Stimulated activated CD4-positive, alpha-beta T cell treated with anti-CD3 and anti-CD28 coated beads, TNF-alpha, amount 100 ng/mL, for 4 hours (primary cell): ENCODE results near the gene SMIM24.
"Not testable (repeated sequence)": the region's sequence is repeated elsewhere in the genome, so short reads cannot be mapped to it uniquely, and the experiment has no call there.

ENCODE experiments used
- DNase-seq, 3 experiments: peaks; one replicate each; pipeline ENCODE4 v3.0.0-alpha.2; 2020; ENCODE audit warnings: low read depth in 3 of 3

SMIM24 gene

DNA sequence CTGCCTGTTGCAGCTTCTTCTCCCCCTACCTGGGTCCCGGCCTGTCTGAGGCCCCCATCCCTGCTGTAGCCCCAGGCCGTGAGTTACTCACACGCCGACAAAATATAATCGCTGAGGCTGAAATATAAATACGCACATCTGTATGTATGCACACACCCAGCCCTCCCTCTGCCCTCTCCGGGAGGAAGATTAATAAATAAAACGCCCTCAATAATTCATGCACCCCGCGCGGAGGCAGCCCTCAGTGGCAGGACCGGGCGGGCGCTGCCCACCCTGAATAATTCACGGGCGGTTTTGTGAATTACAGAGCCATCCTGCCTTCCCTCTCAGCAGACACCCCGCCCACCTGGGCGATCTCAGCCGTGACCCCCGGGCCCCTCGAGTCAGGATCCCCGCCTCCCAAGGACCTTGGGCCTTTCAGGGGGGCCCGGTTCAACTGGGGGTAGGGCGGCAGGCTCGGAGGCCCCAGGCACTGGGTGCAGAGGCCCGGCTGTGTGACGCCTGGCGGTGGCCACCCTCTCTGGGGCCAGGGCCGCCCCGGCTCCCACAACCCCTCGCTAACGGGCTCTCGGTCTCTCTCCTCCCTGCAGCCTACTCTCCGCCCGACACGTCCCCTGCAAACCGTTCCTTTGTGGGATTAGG is 24.2 kb downstream of the SMIM24 start:
- DNase-seq, result no peak

DNA sequence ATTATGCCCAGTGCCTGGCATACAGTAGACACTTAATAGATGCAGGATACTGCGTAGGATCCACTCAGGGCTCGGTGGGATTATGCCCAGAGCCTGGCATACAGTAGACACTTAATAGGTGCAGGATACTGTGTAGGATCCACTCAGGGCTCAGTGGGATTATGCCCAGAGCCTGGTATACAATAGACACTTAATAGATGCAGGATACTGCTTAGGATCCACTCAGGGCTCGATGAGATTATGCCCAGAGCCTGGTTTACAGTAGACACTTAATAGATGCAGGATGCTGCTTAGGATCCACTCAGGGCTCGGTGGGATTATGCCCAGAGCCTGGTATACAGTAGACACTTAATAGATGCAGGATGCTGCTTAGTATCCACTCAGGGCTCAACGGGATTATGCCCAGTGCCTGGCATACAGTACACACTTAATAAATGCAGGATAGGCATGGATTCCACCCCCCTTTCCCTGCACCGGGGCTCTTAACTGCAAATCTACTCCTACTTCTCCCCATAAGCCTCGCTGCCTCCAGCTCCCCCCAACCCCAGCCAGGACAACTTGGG is 24.9 kb downstream of the SMIM24 start:
- no peak for DNase-seq

DNA sequence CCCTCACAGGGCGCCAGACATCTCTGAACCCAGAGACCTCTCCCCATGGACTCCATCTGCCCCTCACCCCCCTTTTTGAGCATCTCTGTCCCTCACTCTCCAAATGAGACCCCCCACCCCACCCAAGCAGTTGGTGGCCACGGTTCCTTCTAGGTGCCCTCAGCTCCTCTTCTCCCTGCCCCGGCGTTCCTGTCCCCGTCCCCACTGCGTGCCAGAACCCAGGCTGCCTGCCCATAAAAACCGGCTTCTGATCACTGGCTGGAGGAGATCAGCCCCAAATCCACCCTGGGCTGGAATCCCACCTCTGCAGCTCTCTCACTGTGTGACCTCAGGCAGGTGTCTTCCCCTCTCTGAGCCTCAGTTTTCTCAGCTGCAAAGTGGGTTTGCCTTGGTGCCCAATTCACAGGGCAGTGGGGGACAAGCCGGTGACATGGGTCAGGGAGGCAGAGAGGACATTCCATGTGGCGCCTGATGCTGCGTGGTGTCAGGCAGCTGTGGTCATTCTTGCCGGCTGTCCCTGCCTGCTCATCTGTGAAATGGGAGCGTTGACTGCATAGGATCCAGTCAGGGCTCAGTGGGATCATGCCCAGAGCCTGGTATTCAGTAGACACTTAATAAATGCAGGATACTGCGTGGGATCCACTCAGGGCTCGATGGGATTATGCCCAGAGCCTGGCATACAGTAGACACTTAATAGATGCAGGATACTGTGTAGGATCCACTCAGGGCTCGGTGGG is 25.5 kb downstream of the SMIM24 start:
- no peak for DNase-seq

DNA sequence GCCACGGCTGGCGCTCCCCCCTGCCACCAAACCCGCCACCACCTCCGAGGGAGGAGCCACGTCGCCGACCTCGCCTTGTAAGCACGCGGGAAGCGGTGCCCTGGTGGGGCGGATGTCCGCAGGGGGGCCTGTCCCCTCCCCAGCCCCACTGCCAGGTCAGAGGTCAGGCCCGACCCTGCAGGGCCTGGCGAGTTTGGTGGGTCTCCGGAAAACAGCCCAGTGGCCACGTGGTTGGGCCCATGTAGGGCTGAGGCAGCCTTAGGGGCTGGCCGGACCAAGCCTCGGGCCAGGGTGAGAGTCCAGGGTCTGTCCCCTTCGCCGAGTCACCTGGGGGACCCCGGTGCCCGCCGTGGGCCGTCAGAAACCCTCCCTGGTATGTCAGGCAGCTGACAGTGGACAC is 26.5 kb downstream of the SMIM24 start:
- no peak for DNase-seq

DNA sequence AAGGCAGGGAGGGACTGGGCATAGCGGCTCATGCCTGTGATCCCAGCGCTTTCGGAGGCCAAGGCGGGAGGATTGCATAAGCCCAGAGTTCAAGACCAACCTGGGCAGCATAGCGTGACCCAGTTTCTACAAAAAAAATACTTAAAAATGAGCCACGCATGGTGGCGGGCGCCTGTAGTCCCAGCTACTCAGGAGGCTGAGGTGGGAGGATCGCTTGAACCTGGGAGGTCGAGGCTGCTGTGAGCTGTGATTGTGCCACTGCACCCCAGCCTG is 27.4 kb downstream of the SMIM24 start:
- DNase-seq, result not testable (repeated sequence)

DNA sequence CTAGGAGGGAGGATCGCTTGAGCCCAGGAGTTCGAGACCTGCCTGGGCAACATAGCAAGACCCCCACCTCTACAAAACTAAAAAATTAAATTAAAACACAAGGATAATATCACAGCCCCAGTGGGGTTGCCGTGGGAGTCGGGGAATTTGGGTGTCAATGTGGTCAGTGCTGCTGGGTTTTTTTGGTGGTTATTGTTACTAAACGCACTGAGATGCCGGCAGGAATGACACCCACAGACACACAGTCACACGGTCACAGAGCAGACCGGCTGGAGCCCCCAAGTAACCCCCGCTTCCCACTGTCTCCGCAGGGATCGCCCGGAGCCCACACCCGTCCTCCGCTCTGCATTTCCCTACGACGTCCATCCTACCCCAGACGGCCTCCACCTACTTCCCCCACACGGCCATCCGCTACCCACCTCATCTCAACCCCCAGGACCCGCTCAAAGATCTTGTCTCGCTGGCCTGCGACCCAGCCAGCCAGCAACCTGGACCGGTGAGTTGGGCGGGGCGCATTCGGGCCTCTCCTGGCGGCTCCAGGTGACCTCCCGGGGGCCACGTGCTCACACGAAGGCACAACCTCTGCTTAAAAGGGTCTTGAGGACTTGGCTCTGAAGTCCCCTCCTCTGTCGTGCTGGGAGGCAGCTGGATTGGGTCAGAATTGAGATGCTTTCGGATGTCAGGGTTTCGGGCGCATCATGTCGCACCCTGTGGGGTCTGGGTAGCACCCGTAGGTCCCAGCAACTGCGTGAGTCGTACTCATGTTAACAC is 28.0 kb downstream of the SMIM24 start:
- DNase-seq, result no peak

DNA sequence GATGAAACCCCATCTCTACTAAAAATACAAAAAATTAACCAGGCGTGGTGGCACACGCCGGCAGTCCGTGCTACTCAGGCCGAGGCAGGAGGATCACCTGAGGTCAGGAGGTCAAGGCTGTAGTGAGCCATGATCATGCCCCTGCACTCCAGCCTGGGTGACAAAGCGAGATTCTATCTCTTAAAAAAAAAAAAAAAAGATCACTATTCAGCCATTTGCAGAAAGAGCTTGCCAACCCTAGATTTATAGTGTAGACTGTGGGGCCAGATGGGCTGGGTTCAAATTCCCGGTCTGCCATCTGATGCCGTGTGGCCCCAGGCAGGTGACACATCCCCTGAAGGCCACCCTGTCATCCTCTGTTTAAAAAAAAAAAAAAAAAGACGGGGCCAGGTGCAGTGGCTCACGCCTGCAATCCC is 28.9 kb downstream of the SMIM24 start:
- no peak for DNase-seq

DNA sequence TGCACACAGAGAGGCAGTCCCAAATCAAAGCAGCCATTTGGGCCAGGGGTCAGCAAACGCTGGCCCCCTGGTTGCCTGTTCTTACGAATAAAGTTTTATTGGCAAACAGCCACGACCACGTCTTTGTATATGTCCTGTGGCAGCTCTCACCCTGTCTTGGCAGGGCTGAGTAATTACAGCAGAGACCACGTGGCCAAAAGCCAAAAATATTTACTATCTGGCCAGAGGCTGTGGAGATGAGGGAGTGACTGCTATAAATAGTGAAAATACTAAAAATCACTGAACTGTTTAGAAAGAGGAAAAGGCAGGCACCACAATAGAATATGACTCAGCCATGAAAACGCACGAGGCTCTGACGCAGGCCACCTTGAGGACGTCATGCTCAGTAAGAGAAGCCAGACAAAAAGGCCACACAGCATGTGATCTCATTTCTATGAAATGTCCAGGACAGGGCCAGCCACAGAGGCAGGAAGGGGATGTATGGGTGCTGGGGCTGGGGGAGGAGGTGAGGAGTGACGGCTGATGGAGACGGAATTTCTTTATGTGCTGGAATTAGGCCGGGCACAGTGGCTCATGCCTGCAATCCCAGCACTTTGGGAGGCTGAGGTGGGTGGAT is 29.4 kb downstream of the SMIM24 start:
- DNase-seq, result no peak

DNA sequence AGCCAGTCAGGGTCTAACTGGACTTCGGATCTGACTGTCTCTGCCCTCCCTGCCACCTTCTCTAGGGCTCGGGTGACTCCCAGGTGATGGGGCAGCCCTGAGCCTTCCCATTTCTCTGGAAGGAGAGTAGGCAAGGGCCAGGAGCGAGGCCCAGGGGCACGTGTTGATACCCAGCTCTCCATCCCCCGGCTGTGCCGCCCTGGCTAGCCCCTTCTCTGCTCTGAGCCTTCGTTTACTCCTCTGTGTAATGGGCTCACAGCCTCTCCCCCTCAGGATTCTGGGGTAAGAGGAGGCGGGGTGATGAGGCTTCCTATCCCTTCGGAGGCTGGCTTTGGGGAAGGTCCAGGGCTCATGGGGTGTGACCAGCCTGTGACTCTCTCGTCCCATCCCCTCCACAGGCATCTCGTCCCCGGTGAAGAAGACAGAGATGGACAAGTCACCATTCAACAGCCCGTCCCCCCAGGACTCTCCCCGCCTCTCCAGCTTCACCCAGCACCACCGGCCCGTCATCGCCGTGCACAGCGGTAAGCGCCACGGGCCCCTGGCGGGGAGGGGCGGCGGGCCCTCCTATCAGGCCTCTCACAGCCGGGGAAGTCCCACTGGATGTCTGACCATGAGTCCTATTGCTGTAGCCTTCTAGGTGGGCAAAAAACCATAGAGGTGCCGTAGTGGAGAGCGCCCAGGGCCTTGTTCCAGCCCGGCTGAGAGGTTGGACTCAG is 31.6 kb downstream of the SMIM24 start:
- DNase-seq, result no peak

DNA sequence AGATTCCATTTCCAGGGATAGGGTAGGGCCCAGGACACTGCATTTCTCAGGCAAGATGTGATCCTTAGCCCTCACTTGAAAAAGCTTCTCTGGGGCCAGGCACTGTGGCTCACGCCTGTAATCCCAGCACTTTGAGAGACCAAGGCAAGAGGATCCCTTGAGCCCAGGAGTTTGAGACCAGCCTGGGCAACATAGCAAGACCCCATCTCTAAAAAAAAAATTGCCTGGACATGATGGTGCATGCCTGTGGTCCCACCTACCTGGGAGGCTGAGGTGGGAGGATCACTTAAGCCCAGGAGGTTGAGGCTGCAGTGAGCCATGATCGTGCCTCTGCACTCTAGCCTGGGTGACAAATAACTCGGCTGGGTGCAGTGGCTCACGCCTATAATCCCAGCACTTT is 33.7 kb downstream of the SMIM24 start:
- not testable (repeated sequence) for DNase-seq

DNA sequence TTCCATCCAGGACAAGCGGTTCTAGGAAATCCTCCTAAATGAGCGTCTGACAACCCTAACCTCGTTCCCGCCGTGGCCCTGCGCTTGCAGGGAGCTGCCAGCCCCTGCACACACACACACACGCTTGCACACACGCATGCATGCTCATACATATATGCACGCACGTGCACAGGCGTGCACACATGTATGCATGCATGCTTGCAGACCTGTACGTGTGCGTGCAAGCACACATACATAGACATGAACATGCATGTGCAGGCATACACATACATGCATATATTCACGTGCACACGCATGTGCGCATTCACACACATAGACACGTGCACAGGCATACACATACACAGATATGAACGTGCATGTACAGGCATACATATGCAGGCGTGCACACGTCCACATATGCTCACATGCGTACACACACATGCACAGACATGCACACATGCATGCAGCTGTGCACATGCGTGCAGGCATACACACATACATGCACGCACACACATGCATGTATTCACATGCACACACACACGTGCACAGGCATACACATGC is 35.6 kb downstream of the SMIM24 start:
- no peak for DNase-seq

DNA sequence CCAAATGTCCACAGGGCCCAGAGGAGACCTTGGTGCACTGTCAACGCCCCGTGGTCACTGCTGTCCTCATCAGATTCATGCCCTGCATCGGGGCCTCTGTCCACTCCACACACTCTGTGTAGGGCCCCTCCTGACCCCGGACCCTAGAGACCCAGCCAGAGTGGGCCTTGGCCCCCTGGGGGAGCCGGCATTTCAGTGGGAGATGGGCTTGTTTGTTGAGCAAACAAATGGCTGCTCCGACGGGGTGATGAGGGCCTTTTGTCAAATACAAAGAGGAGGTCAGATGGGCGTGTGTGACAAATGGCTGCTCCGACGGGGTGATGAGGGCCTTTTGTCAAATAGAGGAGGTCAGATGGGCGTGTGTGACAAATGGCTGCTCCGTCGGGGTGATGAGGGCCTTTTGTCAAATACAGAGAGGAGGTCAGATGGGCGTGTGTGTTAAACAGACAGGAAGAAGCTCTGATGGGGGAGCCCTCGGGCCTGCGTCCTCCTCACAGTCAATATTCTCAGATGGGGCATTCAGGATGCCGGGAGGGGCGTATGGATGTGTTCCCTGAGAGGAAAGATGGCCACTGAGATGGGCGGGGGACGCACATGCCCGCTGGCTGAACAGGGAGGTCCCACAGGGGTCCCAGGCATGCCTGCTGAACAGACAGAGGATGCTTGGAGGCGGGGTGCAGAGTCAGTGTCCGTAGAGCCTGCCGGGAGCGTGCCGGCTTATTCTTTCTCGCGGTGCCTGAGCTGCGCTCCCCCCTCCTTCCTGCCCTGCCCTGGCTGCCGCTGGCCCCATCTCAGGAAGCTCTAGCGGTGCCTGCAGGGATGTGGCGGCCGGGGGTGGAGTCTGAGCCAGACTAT is 36.3 kb downstream of the SMIM24 start:
- no peak for DNase-seq

DNA sequence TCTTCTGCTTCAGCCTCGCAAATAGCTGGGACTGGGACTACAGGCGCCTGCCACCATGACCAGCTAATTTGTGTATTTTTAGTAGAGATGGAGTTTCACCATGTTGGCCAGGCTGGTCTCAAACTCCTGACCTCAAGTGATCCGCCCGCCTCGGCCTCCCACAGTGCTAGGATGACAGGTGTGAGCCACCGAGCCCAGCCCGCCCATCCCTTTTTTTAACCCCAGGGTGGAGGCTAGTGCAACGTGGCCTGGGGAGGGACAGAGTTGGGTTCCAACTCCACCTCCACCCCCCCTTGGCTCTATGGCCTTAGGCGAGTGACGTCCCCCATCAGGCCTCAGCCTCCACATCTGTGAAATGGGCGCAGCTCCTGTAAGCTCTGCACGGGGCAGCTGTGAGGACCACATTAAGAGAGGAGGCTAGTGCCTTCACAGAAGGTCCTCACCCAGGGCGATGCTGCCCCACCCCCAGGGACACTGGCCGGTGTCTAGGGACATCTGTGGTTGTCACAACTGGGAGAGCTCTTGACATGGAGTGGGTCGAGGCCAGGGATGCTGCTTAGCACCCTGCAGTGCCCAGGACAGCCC is 37.7 kb downstream of the SMIM24 start:
- DNase-seq, result no peak

DNA sequence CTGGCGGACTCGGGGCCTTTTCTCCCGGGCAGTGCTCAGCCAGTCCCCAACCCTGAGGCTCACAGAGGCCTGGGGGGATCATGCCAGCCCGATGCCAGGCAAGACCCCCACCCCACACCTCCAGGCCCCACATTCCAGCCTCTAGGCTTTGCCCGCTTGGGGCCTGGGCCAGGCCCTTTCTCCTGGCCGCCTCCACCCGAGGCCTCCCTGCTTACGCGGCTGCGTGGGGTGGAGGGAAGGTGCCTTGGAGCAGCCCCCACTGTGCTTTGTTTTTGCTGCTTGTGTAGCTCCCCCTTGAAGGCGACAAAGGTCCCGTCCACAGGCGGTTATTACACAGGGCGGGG is 38.4 kb downstream of the SMIM24 start:
- no peak for DNase-seq

DNA sequence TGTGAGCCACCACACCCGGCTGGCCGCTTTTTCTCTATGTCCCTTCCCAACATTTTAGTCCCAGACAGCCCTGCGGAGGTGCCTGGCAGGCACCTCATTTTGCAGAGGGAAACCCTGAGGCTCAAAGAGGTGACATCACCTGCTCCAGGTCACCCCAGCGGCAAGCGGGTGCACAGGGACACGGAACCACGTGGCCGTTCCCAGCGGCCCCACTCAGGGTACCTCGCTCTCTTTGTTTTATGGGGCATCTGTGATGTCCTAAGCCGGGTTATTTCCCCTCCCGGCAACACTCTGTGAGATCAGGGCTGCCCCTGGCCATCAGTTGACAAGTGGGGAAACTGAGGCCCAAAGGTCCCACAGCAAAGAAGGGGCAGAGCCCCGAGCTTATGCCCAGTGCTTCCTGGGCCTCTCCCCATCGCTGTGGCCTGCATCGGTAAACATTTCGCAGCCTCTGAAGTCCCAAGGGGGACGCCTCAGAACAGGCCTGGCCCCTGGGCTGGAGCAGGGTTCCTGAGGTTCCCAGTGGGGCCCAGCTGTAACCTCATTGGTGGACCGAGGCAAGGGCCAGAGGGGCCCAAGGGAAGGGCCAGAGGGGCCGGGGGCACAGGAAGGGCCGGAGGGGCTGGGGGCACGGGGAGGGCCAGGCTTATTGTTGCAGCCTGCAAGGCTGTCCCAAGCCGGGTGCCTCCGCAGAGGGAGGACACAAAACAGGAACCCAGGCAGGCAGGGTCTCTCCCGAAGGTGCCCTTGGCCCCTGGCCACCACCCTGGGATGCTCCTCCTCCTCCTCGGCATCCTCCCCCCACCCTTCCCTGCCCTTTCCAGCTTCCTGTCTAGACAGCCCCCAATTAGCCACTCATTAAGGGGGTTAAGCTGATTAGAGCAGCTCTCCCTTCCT is 39.0 kb downstream of the SMIM24 start:
- DNase-seq, result no peak

DNA sequence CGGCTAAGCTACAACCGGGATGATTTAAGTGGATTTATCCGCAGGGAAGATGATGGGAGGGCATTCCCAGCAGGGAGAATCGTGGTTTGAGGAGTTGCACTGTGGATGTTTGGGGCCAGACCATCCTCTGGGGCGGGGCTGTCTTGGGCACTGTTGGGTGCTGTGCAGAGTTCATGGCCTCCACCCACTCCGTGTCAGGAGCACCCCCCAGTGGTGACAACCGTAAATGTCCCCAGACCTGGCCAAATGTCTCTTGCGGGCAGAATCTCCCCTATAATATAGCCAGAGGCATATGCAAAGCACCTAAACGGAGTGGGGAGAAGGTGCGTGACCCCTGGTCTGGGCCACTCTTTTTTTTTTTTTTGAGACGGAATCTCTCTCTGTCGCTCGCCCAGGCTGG is 40.2 kb downstream of the SMIM24 start:
- peak; percentile 26 to 34 (median 26) for DNase-seq

DNA sequence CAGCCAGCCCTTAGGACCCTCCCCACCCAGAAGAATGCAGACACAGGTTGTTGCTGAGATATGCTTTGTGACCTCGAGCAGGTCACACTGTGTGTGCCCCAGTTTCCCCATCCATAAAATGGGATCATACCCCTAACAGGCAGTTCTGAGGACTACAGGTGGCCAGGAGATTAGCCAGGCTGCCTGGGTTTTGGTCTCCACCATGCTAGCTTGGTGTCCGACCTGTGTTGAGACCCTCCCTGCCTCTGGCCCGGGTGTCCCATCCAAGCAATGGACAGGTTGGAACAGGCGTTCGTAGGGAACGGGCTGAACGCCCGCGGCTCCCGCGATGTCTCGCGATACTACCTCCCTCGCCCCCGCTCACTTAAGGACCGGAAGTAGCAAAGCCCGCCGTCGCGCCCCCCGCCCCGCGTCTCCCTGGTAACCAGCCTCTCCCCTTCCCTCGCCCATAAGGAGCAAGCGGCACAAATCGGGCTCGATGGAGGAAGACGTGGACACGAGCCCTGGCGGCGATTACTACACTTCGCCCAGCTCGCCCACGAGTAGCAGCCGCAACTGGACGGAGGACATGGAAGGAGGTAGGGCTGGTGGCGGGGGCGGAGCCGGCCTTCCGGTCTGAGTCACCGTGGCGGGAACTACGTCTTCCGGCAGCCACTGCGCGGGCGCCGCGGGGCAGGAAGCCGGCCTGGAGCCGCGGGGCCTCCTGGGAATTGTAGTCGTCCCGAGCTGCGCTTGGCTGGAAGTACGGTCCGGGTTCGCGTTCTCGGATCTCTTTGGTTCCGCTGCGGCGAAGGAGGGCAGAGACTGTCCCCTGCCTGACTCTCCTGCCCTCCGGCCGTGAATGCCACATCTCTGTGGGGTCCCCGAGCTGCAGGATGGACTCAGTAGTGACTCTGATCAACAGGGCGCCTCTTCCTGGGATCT is 45.4 kb downstream of the SMIM24 start:
- peak; percentile 91 to 93 (median 93) for DNase-seq
